ENCODE results near the gene GASK1A.
A peak's percentile ranks its signal among the peaks of the same experiment; 100 is the strongest.
"Not testable (repeated sequence)": the region's sequence is repeated elsewhere in the genome, so short reads cannot be mapped to it uniquely, and the experiment has no call there.

Gene GASK1A

GRCh38 chr3:43063114-43063513, 84.0 kb downstream of the GASK1A start:
- no peak for DNase-seq

DNA sequence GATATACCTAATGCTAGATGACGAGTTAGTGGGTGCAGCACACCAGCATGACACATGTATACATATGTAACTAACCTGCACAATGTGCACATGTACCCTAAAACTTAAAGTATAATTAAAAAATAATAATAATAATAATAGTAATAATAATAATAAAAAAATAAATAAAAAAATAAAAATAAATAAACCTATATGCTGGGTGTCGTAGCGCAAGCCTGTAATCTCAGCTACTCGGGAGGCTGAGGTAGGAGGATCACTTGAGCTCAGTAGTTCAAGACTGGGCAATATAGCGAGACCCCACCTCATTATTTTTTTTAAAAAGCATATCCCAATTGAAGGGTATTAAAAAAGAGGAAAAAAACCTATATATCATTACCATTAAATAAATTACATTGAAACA, 91.6 kb downstream of the GASK1A start:
- DNase-seq: not testable (repeated sequence)

- DNase-seq: peak; percentile 42
Measured at GRCh38 chr3:43071313-43071893, 92.3 kb downstream of the GASK1A start.

- DNase-seq: no peak
Measured at GRCh38 chr3:43072361-43072760, 93.2 kb downstream of the GASK1A start.

DNA sequence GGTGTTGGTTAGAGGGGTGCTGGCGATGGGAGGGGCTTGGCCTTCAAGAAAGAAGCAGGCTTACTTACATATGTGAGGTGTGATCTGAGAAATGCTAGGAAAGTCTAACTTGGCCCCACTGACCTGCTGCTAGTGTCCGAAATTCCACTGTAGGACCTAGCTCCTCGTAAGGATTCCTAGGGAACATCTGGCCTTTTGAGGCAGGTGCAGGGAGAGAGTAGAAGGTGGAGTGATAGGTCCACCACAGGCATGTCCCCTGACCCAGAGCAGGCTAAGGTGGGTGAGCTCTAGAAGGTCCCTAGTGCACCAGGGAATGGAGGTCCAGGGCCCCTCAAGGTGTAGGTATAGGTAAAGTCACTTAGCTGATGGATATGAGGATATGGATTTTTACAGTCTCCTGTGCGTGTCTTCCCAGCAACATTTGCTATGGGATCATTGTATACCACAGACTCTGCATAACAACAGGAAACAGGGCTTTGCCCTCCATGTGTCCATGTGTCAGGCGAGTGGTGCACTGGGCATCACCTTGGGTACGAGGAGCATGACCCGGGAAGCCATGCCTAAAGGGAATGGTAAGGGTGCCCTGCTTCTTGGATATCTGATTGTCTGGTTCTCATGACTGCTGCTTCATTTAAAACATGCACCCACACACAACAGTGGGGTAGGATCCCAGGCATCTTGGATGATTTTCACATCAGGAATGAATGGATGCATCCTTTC, 94.2 kb downstream of the GASK1A start:
- no peak for DNase-seq

DNA sequence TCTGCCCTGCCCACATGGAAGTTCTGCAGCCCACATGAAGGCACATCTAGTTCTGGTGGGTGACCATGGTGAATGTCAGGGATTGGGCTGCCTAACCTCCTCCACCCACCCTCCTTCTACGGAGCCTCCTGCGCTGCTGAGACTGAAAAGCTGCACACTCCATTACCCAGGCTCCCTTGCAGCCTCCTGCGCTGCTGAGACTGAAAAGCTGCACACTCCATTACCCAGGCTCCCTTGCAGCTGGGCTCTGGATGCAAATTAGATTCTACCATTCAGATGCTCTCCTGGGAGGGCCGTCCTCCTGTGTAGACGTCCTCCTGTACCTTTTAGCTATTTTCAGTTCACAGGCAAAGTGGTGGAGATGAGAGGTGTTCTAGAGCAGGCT, 94.7 kb downstream of the GASK1A start:
- no peak for DNase-seq

DNA sequence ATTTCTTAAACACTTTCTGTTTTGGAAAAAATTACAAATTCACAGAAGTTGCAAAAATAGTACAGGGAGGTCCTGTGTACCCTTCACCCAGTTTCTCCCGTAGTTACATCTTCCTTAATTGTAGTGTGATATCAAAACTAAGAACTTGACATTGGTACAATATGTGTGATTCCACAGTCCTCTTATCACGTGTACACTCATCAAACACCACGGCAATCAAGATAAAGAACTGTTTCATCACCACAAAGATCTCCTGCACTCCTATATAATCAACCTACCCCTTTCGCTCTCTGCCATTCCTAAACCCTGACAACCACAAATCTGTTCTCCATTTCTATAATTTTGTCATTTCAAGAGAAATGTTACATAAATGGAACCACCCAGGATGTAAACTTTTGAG, 95.4 kb downstream of the GASK1A start:
- DNase-seq: no peak

- DNase-seq: no peak
Measured at GRCh38 chr3:43074901-43075689, 96.0 kb downstream of the GASK1A start.

DNA sequence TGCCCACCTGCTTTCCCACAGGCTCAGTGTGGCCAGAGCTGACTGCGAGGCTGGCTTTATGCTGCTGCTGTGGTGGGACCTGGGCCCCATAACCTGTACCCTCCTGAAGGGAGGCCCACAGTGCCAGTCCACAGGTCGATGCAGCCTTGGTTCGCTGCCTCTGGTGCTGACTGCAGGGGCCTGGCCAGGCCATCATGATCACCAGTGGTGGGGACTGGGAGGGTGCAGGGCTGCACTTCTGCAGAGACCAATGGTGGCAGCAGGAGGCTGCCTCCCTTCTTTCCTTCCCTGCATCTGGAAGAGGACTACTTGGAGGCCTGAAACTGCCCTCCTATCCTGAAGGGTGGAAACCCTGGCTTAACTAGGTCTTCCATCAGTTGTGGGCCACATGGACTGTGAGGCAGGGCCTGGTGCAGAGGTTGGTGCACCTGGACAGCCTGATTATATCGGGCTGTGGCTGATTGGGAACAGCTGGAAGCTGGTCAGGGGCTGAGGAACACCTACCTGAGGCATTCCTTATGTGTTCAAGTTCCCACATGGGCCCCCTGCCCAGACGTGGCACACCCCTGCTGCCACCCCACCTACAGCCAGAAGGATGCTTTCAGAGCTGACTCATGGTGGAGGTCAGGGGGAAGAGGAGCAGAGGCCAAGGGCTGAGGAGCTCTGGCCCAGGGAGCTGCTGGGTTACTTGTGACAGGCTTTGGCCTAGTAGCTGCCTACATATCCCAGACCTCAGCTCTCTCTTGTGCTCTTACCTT, 97.0 kb downstream of the GASK1A start:
- no peak for DNase-seq

- DNase-seq: no peak
Measured at GRCh38 chr3:43076857-43077256, 97.7 kb downstream of the GASK1A start.

DNA sequence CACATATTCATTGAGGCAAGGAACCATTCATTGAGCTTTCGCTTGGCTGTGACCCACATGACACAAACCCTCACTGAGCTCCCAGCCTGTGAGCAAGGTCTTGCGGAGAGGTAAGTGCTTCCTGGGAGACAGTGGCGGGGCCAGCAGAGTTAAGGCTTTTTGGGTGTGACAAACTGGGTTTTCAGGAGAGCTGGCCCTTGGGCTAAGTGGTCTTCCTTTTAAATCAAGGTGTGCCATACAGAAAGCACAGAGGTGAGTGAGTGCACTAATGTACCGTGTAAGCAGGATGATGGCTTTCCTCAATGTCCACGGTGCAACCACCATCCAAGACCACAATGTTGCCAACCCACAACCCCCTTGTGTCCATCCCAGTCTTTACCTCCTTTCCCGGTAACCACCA, 98.2 kb downstream of the GASK1A start:
- DNase-seq: no peak

- no peak for DNase-seq
Measured at GRCh38 chr3:43077707-43078106, 98.6 kb downstream of the GASK1A start.

- DNase-seq: no peak
Measured at GRCh38 chr3:43079536-43080332, 100.6 kb downstream of the GASK1A start.

- DNase-seq: no peak
Measured at GRCh38 chr3:43080726-43081568, 101.8 kb downstream of the GASK1A start.

DNA sequence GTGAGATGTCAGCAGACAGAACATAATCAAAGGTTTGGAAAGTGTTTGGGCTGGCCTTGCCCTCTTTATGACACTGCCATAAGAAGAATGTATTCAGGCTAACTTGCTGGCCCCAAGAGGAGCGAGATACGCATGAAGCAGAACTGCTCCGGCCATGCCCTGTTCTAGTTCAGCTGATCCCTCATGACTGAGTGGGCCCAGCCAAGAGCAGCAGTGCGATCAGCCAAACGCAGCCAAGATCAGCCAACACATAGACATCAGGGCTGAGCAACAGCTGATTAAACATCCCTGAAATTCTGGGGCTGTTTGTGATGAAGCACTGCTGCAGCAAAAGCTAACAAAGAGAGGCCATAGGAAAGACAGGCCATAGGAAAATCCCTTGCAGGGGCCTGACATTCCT, 102.7 kb downstream of the GASK1A start:
- DNase-seq: no peak

DNA sequence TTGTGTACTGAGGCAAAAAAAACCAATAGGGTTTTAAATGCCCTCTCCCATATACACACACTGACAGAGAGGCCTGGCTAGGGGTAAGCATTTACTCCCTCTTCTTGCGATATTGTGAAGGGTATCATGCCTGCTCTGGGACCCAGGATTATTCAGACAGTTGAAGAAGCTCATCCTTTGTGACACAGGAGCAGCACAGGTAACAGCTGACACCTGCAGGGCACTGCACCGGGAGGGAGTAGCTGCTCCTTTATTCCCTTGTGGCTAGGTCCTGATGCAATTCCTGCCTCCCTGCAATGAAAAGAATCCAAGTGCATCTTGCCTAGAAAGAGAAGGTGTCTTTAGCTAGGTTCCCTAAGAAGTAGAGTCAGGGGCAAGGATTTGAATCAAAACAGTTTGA, 103.3 kb downstream of the GASK1A start:
- DNase-seq: no peak

GRCh38 chr3:43086460-43087165, 107.5 kb downstream of the GASK1A start:
- no peak for DNase-seq

DNA sequence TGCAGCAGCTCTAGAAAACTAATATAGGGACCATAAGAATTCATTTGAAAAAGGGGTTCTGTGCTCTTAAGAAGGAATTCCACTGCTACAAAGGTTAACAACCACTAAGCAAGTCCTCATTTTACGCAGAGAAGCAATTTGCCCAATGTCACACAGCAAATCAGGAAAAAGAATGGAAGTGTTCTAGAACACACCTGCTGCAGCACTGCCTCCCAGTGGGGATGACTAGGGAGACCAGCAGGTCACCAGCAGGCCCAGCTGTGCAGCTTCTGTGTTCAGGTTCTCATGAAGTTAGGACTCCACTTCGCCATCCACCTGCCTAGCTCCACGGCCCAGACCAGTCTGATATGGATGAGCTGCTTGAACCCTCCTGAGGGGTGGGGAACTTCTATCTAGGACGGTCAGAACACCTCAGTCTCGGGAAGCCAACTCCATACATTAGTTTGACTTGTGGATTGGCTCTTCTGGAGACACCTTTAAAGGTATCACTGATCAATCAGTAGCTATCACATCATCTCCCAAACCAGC, 108.2 kb downstream of the GASK1A start:
- peak; percentile 13 for DNase-seq

GRCh38 chr3:43089081-43089480, 110.0 kb downstream of the GASK1A start:
- DNase-seq: no peak

DNA sequence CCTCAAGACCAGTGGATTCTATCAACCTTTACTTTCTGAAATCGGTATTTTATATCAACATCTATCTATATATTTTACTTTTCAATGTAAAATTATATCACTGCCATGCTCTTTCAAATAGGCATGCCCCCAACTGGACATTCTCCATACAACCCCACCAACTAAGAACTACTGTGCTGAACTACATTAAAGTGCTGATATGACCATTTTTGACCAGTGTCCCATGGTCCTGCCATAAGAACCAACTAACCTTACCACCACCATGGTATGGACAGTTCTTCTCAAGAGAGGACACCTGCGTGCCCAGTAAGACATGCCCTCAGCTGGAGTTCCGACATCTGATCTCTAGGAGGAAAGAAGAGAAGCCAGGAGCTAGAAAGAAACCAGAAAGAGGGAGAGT, 111.1 kb downstream of the GASK1A start:
- no peak for DNase-seq

GRCh38 chr3:43091481-43091880, 112.4 kb downstream of the GASK1A start:
- no peak for DNase-seq
